ENCODE results near the gene CLEC3A.

DNA sequence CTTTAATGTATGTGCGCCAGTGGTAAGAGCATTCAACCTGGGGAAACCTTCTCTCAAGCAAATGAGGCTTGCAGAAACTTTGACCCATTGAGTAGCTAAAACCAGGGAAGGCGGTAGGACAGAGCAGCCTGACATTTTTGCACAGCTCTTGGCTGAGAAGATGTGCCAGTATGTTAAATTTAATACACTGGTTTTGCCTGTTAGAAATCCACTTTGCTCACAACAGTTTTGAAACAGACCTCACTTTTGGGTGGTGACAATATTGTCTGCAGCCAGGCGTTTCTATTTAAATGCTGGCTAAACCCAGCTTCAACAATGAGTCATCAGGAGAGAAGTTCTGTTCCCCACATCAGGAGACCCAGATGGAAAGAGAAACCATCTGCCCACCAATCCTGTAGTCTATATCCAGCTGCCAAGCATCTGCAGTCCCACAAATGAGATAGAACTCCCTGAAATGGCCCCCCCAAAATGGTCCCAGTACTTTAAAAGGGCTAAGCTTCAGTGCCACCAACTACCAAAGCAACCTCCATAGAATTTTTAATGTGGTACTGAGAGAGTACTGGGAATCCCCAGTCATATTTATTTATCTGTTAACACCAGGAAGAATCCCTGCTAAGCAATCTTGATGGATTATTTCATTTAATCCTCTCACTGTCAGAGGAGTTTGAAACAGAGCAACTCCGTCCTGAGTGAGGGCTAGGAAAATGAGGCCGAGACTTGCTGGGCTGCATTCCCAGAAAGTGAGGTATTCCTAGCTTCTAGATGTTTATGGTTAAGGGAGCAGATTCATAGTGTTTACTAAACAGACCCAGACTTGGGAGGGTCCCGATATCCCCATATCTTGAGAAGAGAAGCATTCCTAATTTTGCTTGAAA lies 29.0 kb upstream of the CLEC3A start:
- TF ChIP-seq CTCF (optimal IDR thresholded peaks at IDR 0.05 in 1 of 3, IDR thresholded peaks at IDR 0.05 in 1 of 3, conservative IDR thresholded peaks at IDR 0.05 in 1 of 3; ENCODE audit: extremely low read depth in 1 of 3, insufficient read depth in 2 of 3, low read length in 3 of 3) (no peak), EZH2 (IDR thresholded peaks at IDR 0.05; ENCODE audit: low read length) (no peak)
